Nephron (organoid): ENCODE measurements around the gene CLIC4.
"Not testable (repeated sequence)": the region's sequence is repeated elsewhere in the genome, so short reads cannot be mapped to it uniquely, and the experiment has no call there.

Experiments used
- H3K27ac Mint-ChIP-seq, 3 experiments: 2 replicates each; pipeline ENCODE4 v1.8.0; 2020; ENCODE audit warnings: mixed read lengths in 3 of 3, mild to moderate bottlenecking in 2 of 3, moderate library complexity in 1 of 3
- H3K27me3 Mint-ChIP-seq: 2 replicates; pipeline ENCODE4 v1.8.0; 2021; ENCODE audit warnings: low read depth, mild to moderate bottlenecking, moderate library complexity, mixed read lengths
- H3K36me3 Mint-ChIP-seq: 2 replicates; pipeline ENCODE4 v1.8.0; 2020; ENCODE audit warnings: low read depth, mixed read lengths
- H3K4me1 Mint-ChIP-seq: 2 replicates; pipeline ENCODE4 v1.8.0; 2020; ENCODE audit warnings: mixed read lengths
- H3K4me3 Mint-ChIP-seq, 3 experiments: 2 replicates each; pipeline ENCODE4 v1.8.0; 2020; ENCODE audit warnings: mild to moderate bottlenecking in 3 of 3, mixed read lengths in 3 of 3, moderate library complexity in 2 of 3
- H3K9me3 Mint-ChIP-seq: 2 replicates; pipeline ENCODE4 v1.8.0; 2020; ENCODE audit warnings: mixed read lengths
- CTCF ChIP-seq, 3 experiments: fragments of 200-600 bp; sonication (generic); IDR thresholded peaks; one replicate each; pipeline ENCODE4 v1.5.0; 2021; ENCODE audit warnings: antibody characterized with exemption in 3 of 3; ENCODE audit not compliant: unreplicated experiment in 3 of 3

The CLIC4 gene

GRCh38 chr1:24702511-24703293 lies 42.5 kb upstream of the CLIC4 start:
- no peaks in the 10 kb centered on the region for H3K36me3 Mint-ChIP-seq
- no peaks in the 10 kb centered on the region for H3K9me3 Mint-ChIP-seq
- peak overlapping the region in 2 of 3 experiments; percentile 9 to 36 for H3K27ac Mint-ChIP-seq
- TF ChIP-seq CTCF (IDR thresholded peaks at IDR 0.05; ENCODE audit: unreplicated experiment in 3 of 3): no peak
- peaks cover 41% of the 10 kb centered on the region for H3K4me1 Mint-ChIP-seq
- H3K27me3 Mint-ChIP-seq: peaks cover 3% of the 10 kb centered on the region
- H3K4me3 Mint-ChIP-seq: no peak overlapping the region

GRCh38 chr1:24704411-24705259 lies 40.6 kb upstream of the CLIC4 start:
- no peak for TF ChIP-seq CTCF (IDR thresholded peaks at IDR 0.05; ENCODE audit: unreplicated experiment in 3 of 3)
- Mint-ChIP-seq H3K27me3 (peaks cover 3% of the 10 kb centered on the region), H3K9me3 (no peaks in the 10 kb centered on the region), H3K4me3 (peak overlapping the region in 1 of 3 experiments; percentile 68), H3K27ac (peak overlapping the region; percentile 41 to 89 (median 67)), H3K4me1 (peaks cover 32% of the 10 kb centered on the region), H3K36me3 (no peaks in the 10 kb centered on the region)

GRCh38 chr1:24705260-24706073 lies 39.8 kb upstream of the CLIC4 start:
- H3K4me3 Mint-ChIP-seq: peak overlapping the region; percentile 6 to 24 (median 8)
- no peaks in the 10 kb centered on the region for H3K36me3 Mint-ChIP-seq
- H3K4me1 Mint-ChIP-seq: peaks cover 29% of the 10 kb centered on the region
- H3K9me3 Mint-ChIP-seq: no peaks in the 10 kb centered on the region
- TF ChIP-seq CTCF (IDR thresholded peaks at IDR 0.05; ENCODE audit: unreplicated experiment in 3 of 3): no peak
- peaks cover 3% of the 10 kb centered on the region for H3K27me3 Mint-ChIP-seq
- H3K27ac Mint-ChIP-seq: peak overlapping the region; percentile 41 to 89 (median 67)

GRCh38 chr1:24706074-24706389 lies 39.2 kb upstream of the CLIC4 start:
- not testable (repeated sequence) for H3K9me3 Mint-ChIP-seq, H3K27me3 Mint-ChIP-seq, H3K4me3 Mint-ChIP-seq, H3K36me3 Mint-ChIP-seq
- peaks cover 29% of the 10 kb centered on the region for H3K4me1 Mint-ChIP-seq
- H3K27ac Mint-ChIP-seq: peak overlapping the region; percentile 41 to 89 (median 67)

- Mint-ChIP-seq H3K4me3 (no peak overlapping the region), H3K27me3 (peaks cover 3% of the 10 kb centered on the region), H3K27ac (no peak overlapping the region), H3K9me3 (no peaks in the 10 kb centered on the region), H3K36me3 (no peaks in the 10 kb centered on the region), H3K4me1 (peaks cover 24% of the 10 kb centered on the region)
- TF ChIP-seq CTCF (IDR thresholded peaks at IDR 0.05; ENCODE audit: unreplicated experiment in 3 of 3): no peak
These were observed 37.6 kb upstream of the CLIC4 start for GRCh38 chr1:24707687-24708086.

GRCh38 chr1:24708938-24709337 lies 36.3 kb upstream of the CLIC4 start:
- peaks cover 17% of the 10 kb centered on the region for H3K4me1 Mint-ChIP-seq
- H3K27me3 Mint-ChIP-seq: peaks cover 3% of the 10 kb centered on the region
- H3K27ac Mint-ChIP-seq: no peak overlapping the region
- no peaks in the 10 kb centered on the region for H3K36me3 Mint-ChIP-seq
- no peak for TF ChIP-seq CTCF (IDR thresholded peaks at IDR 0.05; ENCODE audit: unreplicated experiment in 3 of 3)
- no peak overlapping the region for H3K4me3 Mint-ChIP-seq
- H3K9me3 Mint-ChIP-seq: no peaks in the 10 kb centered on the region
